Activated T-helper 1 cell treated with anti-CD3 and anti-CD28 coated beads, Interleukin-12 subunit alpha, Interleukin-12 subunit beta, Interleukin-2, Interleukin-4 antibody, amounts not matched to agents 30 ng/mL and 10 ng/mL and 1 ng/mL, durations not matched to agents 14 hours and 24 hours and 36 hours (primary cell): ENCODE measurements around the gene PLCB4. TPM values are rescaled to one million over a fixed set of nuclear protein-coding genes. Genes with fewer than 3 reads are reported as not detected.

ENCODE experiments used
- DNase-seq: peaks from one replicate; pipeline ENCODE4 v3.0.0; 2021; ENCODE audit warnings: low spot score
- H3K27ac Mint-ChIP-seq: one replicate; pipeline ENCODE4 v1.8.0; 2021; ENCODE audit warnings: mild to moderate bottlenecking, mixed read lengths
- H3K27me3 Mint-ChIP-seq: one replicate; pipeline ENCODE4 v1.8.0; 2022; ENCODE audit warnings: mild to moderate bottlenecking, moderate library complexity, mixed read lengths; ENCODE audit not compliant: insufficient read depth
- H3K36me3 Mint-ChIP-seq: one replicate; pipeline ENCODE4 v1.8.0; 2021; ENCODE audit warnings: low read depth, mixed read lengths
- H3K4me1 Mint-ChIP-seq: one replicate; pipeline ENCODE4 v1.8.0; 2021; ENCODE audit warnings: low read depth, mixed read lengths
- H3K4me3 Mint-ChIP-seq: one replicate; pipeline ENCODE4 v1.8.0; 2021; ENCODE audit warnings: mild to moderate bottlenecking, moderate library complexity, mixed read lengths
- H3K9me3 Mint-ChIP-seq: one replicate; pipeline ENCODE4 v1.8.0; 2021; ENCODE audit warnings: mixed read lengths
- intact Hi-C: fragments of 100-400 bp; cut with micrococcal nuclease; formaldehyde crosslinking; loops from one replicate; pipeline ENCODE4 v1.15.1; 2024
- total RNA-seq: library from RNA; stranded (reverse); gene quantifications from 2 replicates; pipeline ENCODE4 v1.2.3, GENCODE V29; 2022

Gene PLCB4
- total RNA-seq, 1 donor from 2014 or later: not detected

DNA sequence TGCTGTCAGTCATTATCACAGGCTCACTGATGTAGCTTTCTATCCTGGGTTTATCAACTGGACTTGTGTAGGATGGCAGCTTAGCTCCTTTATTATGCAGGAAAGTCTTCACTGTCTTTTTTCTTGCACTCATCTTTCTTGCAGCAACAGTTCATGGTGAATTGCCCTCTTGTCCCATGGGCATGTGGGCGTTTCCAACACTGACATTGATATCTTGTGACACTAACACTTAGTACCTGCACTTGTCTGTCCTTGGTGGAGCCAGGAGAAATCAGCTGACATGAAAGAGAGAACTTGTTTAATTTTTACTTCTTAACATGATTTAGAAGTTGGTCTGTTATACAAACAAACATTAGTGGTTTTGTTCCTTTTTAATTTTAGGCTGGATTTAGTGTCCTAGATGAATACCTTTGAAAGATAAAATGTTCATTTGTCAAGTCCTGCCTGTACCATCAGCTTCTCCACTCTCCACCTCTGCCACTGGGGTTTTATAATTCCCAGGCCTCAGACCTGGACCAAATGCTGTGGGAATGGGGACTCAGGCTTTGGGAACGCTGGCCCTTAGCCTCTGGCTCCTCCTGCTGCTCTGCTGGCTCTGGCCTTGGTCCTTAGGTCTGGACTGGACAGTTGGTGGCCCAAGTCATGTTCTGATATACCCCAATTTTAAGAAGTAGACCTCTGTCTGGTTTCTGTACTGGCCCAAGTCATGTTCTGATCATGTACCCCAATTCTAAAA is 284.5 kb downstream of the PLCB4 start:
- no peaks in the 10 kb centered on the region for H3K4me1 Mint-ChIP-seq
- H3K36me3 Mint-ChIP-seq: no peaks in the 10 kb centered on the region
- no peak overlapping the region for H3K27ac Mint-ChIP-seq
- no peaks in the 10 kb centered on the region for H3K27me3 Mint-ChIP-seq
- intact Hi-C loops: no loop called here
- no peak for DNase-seq
- H3K4me3 Mint-ChIP-seq: no peak overlapping the region
- H3K9me3 Mint-ChIP-seq: no peaks in the 10 kb centered on the region

DNA sequence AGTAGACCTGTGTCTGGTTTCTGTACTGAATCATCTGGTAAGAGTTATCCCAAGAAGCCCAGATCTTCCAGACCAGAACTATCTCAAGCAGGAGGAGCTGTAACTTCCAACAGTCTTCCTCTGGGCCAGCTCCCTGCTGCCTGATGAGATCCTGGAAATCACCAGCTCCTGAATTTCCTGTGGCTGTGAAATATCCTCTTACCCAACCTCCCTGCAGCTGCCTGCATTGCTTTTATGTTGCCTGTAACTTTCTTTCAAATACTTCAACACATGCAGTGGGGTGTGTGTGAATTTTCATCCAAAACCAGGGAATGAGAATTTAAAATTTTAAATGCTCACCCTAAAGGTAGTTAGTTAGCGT is 285.0 kb downstream of the PLCB4 start:
- Mint-ChIP-seq H3K9me3 (no peaks in the 10 kb centered on the region), H3K4me3 (no peak overlapping the region), H3K27me3 (no peaks in the 10 kb centered on the region), H3K36me3 (no peaks in the 10 kb centered on the region), H3K27ac (no peak overlapping the region), H3K4me1 (no peaks in the 10 kb centered on the region)
- DNase-seq: no peak
- intact Hi-C loops: no loop called here

DNA sequence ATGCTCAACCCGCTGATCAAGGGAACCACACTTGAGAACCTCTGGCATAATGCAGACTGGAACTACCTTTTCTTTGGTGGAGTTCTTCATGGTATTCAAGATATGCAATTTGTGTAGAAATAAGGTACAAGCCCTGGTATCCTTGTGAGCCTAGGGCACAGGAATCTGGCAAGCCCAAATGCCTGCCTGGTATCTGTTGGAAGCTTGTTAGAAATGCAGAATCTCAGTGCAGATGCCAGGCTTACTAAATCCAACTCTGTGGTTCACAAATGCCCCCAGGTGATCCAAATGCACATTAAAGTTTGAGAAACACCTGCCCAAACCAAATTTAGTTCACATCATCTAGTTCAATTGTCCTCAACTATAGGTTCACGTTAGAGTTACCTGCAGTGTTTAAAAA is 285.7 kb downstream of the PLCB4 start:
- intact Hi-C loops: no loop called here
- Mint-ChIP-seq H3K4me1 (no peaks in the 10 kb centered on the region), H3K27ac (no peak overlapping the region), H3K9me3 (no peaks in the 10 kb centered on the region), H3K36me3 (no peaks in the 10 kb centered on the region), H3K27me3 (no peaks in the 10 kb centered on the region), H3K4me3 (no peak overlapping the region)
- DNase-seq: no peak

DNA sequence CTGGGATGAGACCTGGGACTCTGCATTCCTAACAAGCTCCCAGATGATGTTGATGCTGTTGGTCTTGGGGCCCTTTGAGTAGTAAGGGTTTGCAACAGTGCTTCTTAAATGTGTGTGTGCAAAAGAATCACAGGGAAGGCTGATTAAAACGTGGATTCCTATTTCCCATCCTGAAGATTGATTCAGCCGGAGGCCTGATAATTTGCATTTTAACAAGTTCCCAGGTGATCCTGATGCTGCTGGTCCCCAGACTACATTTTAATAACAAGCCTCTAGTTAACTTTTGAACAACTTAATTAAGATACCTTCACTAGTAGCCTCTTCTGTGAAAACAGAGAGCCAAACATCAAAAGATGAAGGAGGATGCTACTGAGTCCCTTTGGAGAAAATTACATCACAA is 289.1 kb downstream of the PLCB4 start:
- no peak overlapping the region for H3K4me3 Mint-ChIP-seq
- H3K27ac Mint-ChIP-seq: no peak overlapping the region
- no peak for DNase-seq
- H3K27me3 Mint-ChIP-seq: no peaks in the 10 kb centered on the region
- no peaks in the 10 kb centered on the region for H3K4me1 Mint-ChIP-seq
- intact Hi-C loops: no loop called here
- H3K36me3 Mint-ChIP-seq: no peaks in the 10 kb centered on the region
- no peaks in the 10 kb centered on the region for H3K9me3 Mint-ChIP-seq

DNA sequence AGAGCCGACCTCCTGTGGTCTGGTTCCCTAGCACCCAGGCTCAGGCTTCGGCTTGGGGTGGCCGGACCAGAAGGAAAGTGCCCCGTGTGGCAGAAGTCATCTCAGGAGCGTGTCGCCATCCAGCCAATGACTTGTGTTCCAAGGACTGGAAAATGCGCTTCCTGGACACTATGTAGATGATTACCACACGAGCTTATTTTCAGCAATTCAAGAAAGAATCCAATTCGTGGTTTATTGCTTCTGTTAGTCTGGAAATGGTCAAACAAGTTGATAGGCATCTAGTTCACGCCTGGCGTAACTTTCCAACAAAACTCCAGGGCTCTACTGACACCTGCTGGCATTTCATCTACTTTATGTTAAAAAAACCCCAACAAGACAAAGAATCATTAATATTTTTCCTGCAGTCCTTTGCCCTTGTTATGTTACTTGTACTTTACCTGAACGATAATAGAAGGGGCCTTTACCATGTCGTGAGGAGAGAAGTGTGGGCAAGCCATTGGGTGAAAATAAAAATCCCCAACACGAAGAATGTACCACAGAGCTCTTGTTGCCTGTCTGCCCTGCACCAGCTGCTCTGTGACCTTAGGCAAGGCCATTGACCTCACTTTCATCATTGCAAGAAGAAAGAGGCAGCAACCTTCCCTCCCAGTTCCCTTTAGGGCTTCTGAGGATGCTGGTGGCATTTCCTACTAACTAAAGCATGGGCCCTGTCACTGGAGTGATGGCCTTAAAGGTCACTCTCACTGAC is 290.8 kb downstream of the PLCB4 start:
- no peak overlapping the region for H3K4me3 Mint-ChIP-seq
- H3K9me3 Mint-ChIP-seq: no peaks in the 10 kb centered on the region
- H3K36me3 Mint-ChIP-seq: no peaks in the 10 kb centered on the region
- intact Hi-C loops: no loop called here
- H3K27me3 Mint-ChIP-seq: no peaks in the 10 kb centered on the region
- H3K27ac Mint-ChIP-seq: no peak overlapping the region
- H3K4me1 Mint-ChIP-seq: no peaks in the 10 kb centered on the region
- DNase-seq: no peak

GRCh38 chr20:9360431-9360830 is 291.5 kb downstream of the PLCB4 start:
- Mint-ChIP-seq H3K9me3 (no peaks in the 10 kb centered on the region), H3K27ac (no peak overlapping the region), H3K4me1 (no peaks in the 10 kb centered on the region), H3K4me3 (no peak overlapping the region), H3K27me3 (no peaks in the 10 kb centered on the region), H3K36me3 (no peaks in the 10 kb centered on the region)
- no peak for DNase-seq
- intact Hi-C loops: no loop called here

- Mint-ChIP-seq H3K36me3 (no peaks in the 10 kb centered on the region), H3K9me3 (no peaks in the 10 kb centered on the region), H3K27me3 (no peaks in the 10 kb centered on the region), H3K4me3 (no peak overlapping the region), H3K4me1 (no peaks in the 10 kb centered on the region), H3K27ac (no peak overlapping the region)
- no peak for DNase-seq
- intact Hi-C loops: no loop called here
Observed at GRCh38 chr20:9363673-9364072, 294.8 kb downstream of the PLCB4 start.

GRCh38 chr20:9367328-9367727 is 298.4 kb downstream of the PLCB4 start:
- Mint-ChIP-seq H3K9me3 (no peaks in the 10 kb centered on the region), H3K4me3 (no peak overlapping the region), H3K27ac (no peak overlapping the region), H3K4me1 (no peaks in the 10 kb centered on the region), H3K36me3 (no peaks in the 10 kb centered on the region), H3K27me3 (no peaks in the 10 kb centered on the region)
- no peak for DNase-seq
- intact Hi-C loops: no loop called here

DNA sequence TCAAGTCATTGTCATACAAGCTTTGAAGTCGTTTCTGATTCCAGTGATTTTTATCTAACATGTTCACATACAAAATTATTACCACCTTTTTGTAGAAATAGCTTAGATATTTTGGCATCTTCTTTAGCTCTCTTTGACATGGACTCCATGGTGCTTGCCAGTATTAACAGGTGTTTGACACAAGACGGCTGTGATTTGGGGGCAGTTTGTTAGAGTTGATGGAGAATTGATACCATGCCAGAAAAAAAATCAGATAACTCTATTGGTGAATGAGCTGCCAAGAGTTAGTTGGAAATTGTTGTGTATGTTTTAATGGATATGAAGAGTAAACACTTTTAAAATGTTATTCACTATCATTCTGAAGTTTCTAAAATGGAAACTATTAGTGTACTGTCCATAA is 298.9 kb downstream of the PLCB4 start:
- Mint-ChIP-seq H3K4me1 (no peaks in the 10 kb centered on the region), H3K36me3 (no peaks in the 10 kb centered on the region), H3K27ac (no peak overlapping the region), H3K27me3 (no peaks in the 10 kb centered on the region), H3K9me3 (no peaks in the 10 kb centered on the region), H3K4me3 (no peak overlapping the region)
- no peak for DNase-seq
- intact Hi-C loops: no loop called here

GRCh38 chr20:9368893-9369292 is 300.0 kb downstream of the PLCB4 start:
- Mint-ChIP-seq H3K4me1 (no peaks in the 10 kb centered on the region), H3K36me3 (no peaks in the 10 kb centered on the region), H3K4me3 (no peak overlapping the region), H3K27me3 (no peaks in the 10 kb centered on the region), H3K27ac (no peak overlapping the region), H3K9me3 (no peaks in the 10 kb centered on the region)
- intact Hi-C loops: no loop called here
- DNase-seq: no peak

DNA sequence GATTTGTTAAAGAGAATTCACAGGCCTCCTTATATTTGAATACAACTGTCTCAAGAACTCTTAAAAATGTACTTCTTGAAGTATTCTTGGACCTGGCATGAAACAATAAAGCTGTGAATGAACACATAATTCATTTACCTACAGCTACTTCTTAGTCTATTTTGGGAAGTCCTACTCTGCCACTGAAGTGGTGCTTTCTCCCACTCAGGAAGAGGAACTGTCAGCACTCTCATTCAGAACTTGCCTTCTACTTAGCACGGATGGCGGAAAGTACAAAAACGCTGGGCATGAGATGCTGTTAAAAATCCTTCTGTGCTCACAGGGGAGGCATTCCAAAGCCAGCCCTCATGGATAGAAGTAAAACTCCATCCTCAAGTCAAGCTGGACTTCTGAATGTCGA is 300.7 kb downstream of the PLCB4 start:
- H3K9me3 Mint-ChIP-seq: no peaks in the 10 kb centered on the region
- intact Hi-C loops: no loop called here

DNA sequence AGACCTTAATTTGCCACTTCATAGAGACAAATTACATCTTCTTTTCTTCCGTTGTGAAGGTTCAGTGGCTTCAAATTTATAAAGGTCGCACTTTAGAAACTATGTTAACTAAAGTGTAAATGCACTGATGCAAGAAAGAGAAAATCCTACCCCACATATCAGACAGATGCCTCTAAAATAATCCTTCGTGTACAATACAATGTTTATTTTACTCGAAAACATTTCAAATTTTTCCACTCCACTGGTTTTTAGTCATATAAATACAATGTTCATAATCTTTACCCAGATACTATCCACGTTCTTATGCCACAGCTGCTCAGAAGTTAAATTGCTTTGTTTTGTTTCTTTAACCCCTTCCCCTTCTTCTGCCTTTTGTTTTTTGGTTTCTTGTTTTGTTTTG is 305.2 kb downstream of the PLCB4 start:
- no peaks in the 10 kb centered on the region for H3K36me3 Mint-ChIP-seq
- intact Hi-C loops: no loop called here
- H3K9me3 Mint-ChIP-seq: no peaks in the 10 kb centered on the region
- no peak overlapping the region for H3K27ac Mint-ChIP-seq
- no peaks in the 10 kb centered on the region for H3K27me3 Mint-ChIP-seq
- DNase-seq: no peak
- no peak overlapping the region for H3K4me3 Mint-ChIP-seq
- H3K4me1 Mint-ChIP-seq: no peaks in the 10 kb centered on the region

More for the DNA sequence above, 300.7 kb downstream of the PLCB4 start:
- no peak for DNase-seq
- Mint-ChIP-seq H3K4me1 (no peaks in the 10 kb centered on the region), H3K36me3 (no peaks in the 10 kb centered on the region), H3K27me3 (no peaks in the 10 kb centered on the region), H3K27ac (no peak overlapping the region), H3K4me3 (no peak overlapping the region)

GRCh38 chr20:9374480-9374879 is 305.6 kb downstream of the PLCB4 start:
- Mint-ChIP-seq H3K4me1 (no peaks in the 10 kb centered on the region), H3K9me3 (no peaks in the 10 kb centered on the region), H3K27ac (no peak overlapping the region), H3K27me3 (no peaks in the 10 kb centered on the region), H3K36me3 (no peaks in the 10 kb centered on the region), H3K4me3 (no peak overlapping the region)
- DNase-seq: no peak
- intact Hi-C loops: no loop called here
